ENCODE data around the gene TEF. TPM values are rescaled to one million over a fixed set of nuclear protein-coding genes. Genes with fewer than 3 reads are reported as not detected.

The TEF gene
- total RNA-seq, 1 donor: 2.2 TPM

- DNase-seq (ENCODE audit: low read depth in 2 of 3, low spot score in 2 of 3): peak; percentile 87 to 96 (median 95)
These were observed 65.1 kb downstream of the TEF start, which contains the start of gene TOB2 for GRCh38 chr22:41446639-41447434. Gene TOB2 (minus strand): TSS chr22:41446801. CDS start chr22:41437345, 9,456 bp downstream.

GRCh38 chr22:41447435-41448188 lies 65.9 kb downstream of the TEF start:
- DNase-seq (ENCODE audit: low read depth in 2 of 3, low spot score in 2 of 3): peak; percentile 41 to 74 (median 51)

- peak; percentile 75 to 100 (median 99) for DNase-seq (ENCODE audit: low read depth in 2 of 3, low spot score in 2 of 3)
These were observed 66.6 kb downstream of the TEF start for GRCh38 chr22:41448189-41448808.

Small RNA genes lying within 50 kb of the gene (small RNA-seq; reads per million reads assigned to genes)
- gene RNU6-495P: not detected

Other genes with a start within 250 kb of the TEF start
- gene L3MBTL2, start 176.6 kb upstream of the TEF start, total RNA-seq: 32.9 TPM
- gene CHADL, start 141.0 kb upstream of the TEF start, total RNA-seq: 1.9 TPM
- 36.1 TPM for gene RANGAP1, start 95.8 kb upstream of the TEF start, total RNA-seq
- gene ZC3H7B, start 80.4 kb upstream of the TEF start, total RNA-seq: 46.0 TPM
- gene TOB2, start 64.9 kb downstream of the TEF start, total RNA-seq: 29.9 TPM
- gene PHF5A, start 86.8 kb downstream of the TEF start, total RNA-seq: 34.5 TPM
- 99.1 TPM for gene ACO2, start 87.2 kb downstream of the TEF start, total RNA-seq
- 21.5 TPM for gene POLR3H, start 162.5 kb downstream of the TEF start, total RNA-seq
- not detected for gene CSDC2, start 179.1 kb downstream of the TEF start, total RNA-seq
- 2.7 TPM for gene PMM1, start 207.9 kb downstream of the TEF start, total RNA-seq
- gene DESI1, start 239.1 kb downstream of the TEF start, total RNA-seq: 6.7 TPM
- 117 TPM for gene XRCC6, start 239.4 kb downstream of the TEF start, total RNA-seq